HUES6 (cell line): ENCODE data around the gene HTR3E.

Experiments used
- H3K27ac ChIP-seq: 2 replicates; pipeline ENCODE4 v1.7.0; 2013; ENCODE audit warnings: low read depth, mild to moderate bottlenecking, low read length, inconsistent platforms
- H3K27me3 ChIP-seq: 2 replicates; pipeline ENCODE4 v1.6.1; 2013; ENCODE audit warnings: low read length; ENCODE audit not compliant: control insufficient read depth, insufficient read depth
- H3K36me3 ChIP-seq: 2 replicates; pipeline ENCODE4 v1.6.1; 2013; ENCODE audit warnings: low read length; ENCODE audit not compliant: control insufficient read depth, insufficient read depth
- H3K4me1 ChIP-seq: 2 replicates; pipeline ENCODE4 v1.6.1; 2013; ENCODE audit warnings: low read length; ENCODE audit not compliant: control insufficient read depth, insufficient read depth
- H3K4me3 ChIP-seq: 2 replicates; pipeline ENCODE4 v1.5.1; 2013; ENCODE audit warnings: low read depth, low read length
- H3K9ac ChIP-seq: one replicate; pipeline ENCODE4 v1.6.1; 2013; ENCODE audit warnings: mild to moderate bottlenecking, low read length
- H3K9me3 ChIP-seq: 2 replicates; pipeline ENCODE4 v1.6.1; 2013; ENCODE audit warnings: low read depth, low read length; ENCODE audit not compliant: control insufficient read depth, insufficient read depth

The HTR3E gene

DNA sequence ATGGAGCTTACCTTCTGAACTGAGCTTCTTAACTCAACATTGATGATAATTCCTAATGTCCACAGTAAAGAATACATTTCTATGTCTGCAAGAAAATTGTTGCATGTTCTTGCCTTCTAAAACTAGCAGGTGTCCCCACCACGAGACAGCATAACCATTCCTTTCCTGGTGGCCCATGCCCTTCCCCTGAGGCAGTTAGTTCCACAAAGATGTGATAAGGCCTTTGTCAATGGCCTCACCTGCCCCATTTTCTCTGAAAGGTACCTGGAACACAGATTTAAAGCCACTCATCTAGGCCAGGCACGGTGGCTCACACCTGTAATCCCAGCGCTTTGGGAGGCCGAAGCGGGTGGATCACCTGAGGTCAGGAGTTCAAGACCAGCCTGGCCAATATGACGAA is 21.0 kb upstream of the HTR3E start:
- peaks cover 2% of the 10 kb centered on the region; the same call in 1 of the 2 replicates for H3K4me1 ChIP-seq
- no peak overlapping the region for H3K9ac ChIP-seq

DNA sequence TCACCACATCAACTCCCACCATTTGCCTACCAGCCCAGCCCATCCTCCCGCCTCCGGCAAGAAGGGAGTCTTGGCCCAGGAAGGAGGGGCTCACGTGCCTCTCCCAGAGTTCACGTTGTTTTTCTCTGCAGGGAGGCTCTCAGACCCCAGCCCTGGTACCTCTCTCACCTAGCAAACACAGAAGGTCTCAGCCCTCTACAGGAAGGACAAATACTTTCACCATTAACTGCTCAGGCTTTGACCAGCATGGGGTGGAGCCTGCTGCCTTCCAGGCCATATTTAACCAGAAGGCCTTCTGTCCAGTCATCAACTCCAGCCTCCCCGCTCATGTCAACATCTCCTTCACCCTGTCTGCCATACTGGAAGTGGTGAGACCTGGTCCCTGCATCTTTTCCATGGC is 19.0 kb upstream of the HTR3E start:
- no peaks in the 10 kb centered on the region for H3K36me3 ChIP-seq
- peaks cover 2% of the 10 kb centered on the region; the same call in 1 of the 2 replicates for H3K4me1 ChIP-seq
- no peak overlapping the region for H3K27ac ChIP-seq

More for the DNA sequence above, 21.0 kb upstream of the HTR3E start:
- no peaks in the 10 kb centered on the region for H3K27me3 ChIP-seq
- peaks cover 4% of the 10 kb centered on the region; the same call in 1 of the 2 replicates for H3K9me3 ChIP-seq
- no peak overlapping the region for H3K4me3 ChIP-seq
- no peaks in the 10 kb centered on the region for H3K36me3 ChIP-seq
- H3K27ac ChIP-seq, result no peak overlapping the region

DNA sequence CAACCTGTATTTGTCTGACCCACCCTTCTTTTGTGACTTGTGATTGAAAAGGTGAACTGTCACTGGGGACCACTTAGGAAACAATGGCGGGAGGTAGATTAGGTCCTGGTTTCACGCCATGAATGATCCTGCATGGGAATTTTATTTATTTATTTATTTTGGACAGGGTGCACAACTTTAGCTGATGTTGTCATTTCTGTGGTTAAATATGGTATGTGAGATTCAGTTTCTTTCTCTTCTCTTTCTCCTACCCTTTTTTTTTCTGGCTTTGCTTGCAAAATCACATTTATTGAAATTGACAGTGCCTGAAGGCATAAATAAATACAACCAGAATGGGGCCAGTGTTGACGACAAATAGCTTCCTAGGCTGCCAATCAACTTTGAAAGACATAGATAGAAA is 18.0 kb upstream of the HTR3E start:
- no peak overlapping the region for H3K27ac ChIP-seq
- no peaks in the 10 kb centered on the region for H3K27me3 ChIP-seq
- no peaks in the 10 kb centered on the region for H3K36me3 ChIP-seq
- no peak overlapping the region for H3K9ac ChIP-seq
- H3K9me3 ChIP-seq, result no peaks in the 10 kb centered on the region
- H3K4me1 ChIP-seq, result peaks cover 2% of the 10 kb centered on the region; the same call in 1 of the 2 replicates
- no peak overlapping the region for H3K4me3 ChIP-seq

More for the DNA sequence above, 19.0 kb upstream of the HTR3E start:
- Histone ChIP-seq H3K9ac (no peak overlapping the region), H3K9me3 (no peaks in the 10 kb centered on the region), H3K4me3 (no peak overlapping the region), H3K27me3 (no peaks in the 10 kb centered on the region)

DNA sequence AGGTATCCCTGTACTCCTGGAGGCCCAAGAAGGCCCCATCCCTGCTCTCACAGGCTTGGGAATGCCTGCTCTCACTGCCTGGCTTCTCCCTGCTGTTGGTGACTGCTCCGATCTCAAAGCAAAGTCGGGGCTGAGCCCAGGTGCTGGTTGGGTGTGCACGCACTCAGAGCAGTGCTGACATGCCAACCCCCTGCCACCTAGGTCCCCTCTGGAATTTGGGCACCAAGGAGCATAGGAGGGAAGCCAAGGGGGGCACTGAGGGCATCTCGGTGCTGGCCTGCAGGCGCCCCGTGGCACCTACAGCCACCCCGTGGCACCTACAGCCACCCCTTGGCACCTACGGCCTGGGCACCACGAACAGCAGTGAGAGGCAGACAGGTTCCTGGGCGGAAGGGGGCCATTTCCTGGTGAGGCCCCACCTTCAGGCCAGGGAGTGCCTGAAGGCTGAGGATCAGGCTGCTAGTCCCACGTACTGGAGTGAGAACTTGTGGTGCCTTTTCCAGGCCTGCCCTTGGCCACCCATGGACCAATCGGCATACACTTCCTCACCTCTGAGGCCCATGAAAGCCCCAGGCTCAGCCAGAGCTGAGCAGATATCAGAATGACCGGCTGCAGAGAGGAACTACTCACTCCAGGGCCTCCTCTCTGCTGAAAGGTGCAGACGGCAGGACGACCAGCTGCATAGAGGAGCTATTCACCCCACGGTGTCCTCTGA is 15.6 kb upstream of the HTR3E start:
- Histone ChIP-seq H3K36me3 (no peaks in the 10 kb centered on the region), H3K9me3 (peaks cover 6% of the 10 kb centered on the region; the same call in 1 of the 2 replicates), H3K4me3 (no peak overlapping the region), H3K27ac (no peak overlapping the region), H3K4me1 (peaks cover 2% of the 10 kb centered on the region; the same call in 1 of the 2 replicates), H3K27me3 (no peaks in the 10 kb centered on the region), H3K9ac (no peak overlapping the region)

DNA sequence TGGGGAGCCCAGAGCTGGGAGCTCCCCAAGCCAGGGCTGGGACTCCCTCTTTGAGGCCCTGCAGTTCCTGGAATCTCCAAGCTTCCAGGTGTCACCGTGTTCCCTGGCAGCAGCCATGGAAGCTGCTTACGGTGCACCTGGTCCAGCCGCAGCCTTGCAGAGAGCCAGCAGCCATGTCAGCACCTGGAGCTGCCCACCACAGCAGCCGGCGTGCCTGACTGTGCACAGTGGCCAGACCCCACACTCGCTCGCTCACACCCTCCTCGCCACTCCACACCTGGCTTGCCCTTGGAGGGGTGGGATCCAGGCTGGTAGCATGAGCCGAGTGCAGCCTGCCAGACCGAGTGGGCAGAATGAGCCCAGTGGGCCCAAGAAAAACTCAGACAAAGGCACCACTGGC is 14.8 kb upstream of the HTR3E start:
- Histone ChIP-seq H3K36me3 (no peaks in the 10 kb centered on the region), H3K27ac (no peak overlapping the region), H3K4me3 (no peak overlapping the region), H3K9ac (no peak overlapping the region), H3K27me3 (no peaks in the 10 kb centered on the region), H3K4me1 (peaks cover 2% of the 10 kb centered on the region; the same call in 1 of the 2 replicates), H3K9me3 (peaks cover 6% of the 10 kb centered on the region; the same call in 1 of the 2 replicates)

DNA sequence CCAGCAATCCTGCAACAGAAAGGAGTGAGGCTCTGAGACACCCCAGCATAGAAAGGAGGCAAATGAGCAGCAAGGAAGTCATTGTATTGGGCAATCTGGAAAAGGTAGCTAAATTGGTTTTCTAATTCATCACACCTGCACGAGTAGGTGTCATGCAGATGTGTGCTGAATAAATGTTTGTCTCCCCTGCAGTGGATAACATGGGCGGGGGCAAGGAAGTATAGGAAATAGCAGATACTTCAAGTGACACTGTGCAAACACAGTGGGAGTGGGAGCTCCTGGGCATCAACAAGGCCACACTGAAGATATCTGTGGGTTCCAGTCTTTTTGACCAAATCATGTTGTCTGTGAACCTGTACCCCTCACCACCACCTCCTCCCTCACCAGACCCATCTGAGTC is 14.4 kb upstream of the HTR3E start:
- Histone ChIP-seq H3K27me3 (no peaks in the 10 kb centered on the region), H3K27ac (no peak overlapping the region), H3K4me3 (no peak overlapping the region), H3K36me3 (no peaks in the 10 kb centered on the region), H3K4me1 (peaks cover 2% of the 10 kb centered on the region; the same call in 1 of the 2 replicates), H3K9ac (no peak overlapping the region), H3K9me3 (peaks cover 6% of the 10 kb centered on the region; the same call in 1 of the 2 replicates)

DNA sequence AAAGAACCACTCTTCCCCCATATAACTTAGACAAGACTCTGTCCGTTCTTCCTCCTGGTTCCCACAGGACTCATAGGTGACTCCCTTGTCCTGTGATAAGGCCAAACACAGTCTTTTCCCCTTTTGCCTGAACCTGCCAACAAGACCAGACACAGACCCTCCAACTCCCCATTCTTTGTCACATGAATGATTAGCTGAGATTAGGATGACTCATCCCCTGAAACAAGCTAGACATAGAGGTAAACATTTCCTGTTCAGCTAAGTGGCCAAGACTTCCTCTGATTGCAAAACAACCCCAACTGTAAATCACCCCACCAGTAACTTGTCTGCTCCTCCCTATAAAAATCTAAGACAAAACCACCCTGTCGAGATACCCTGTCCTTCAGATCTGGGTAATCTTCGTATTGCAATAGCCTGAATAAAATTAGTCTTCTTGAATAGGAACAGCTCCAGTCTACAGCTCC is 11.4 kb upstream of the HTR3E start:
- no peak overlapping the region for H3K9ac ChIP-seq
- no peaks in the 10 kb centered on the region for H3K27me3 ChIP-seq
- no peaks in the 10 kb centered on the region for H3K4me1 ChIP-seq
- H3K9me3 ChIP-seq, result peaks cover 6% of the 10 kb centered on the region; the same call in 1 of the 2 replicates
- H3K27ac ChIP-seq, result no peak overlapping the region
- H3K36me3 ChIP-seq, result no peaks in the 10 kb centered on the region
- H3K4me3 ChIP-seq, result no peak overlapping the region

DNA sequence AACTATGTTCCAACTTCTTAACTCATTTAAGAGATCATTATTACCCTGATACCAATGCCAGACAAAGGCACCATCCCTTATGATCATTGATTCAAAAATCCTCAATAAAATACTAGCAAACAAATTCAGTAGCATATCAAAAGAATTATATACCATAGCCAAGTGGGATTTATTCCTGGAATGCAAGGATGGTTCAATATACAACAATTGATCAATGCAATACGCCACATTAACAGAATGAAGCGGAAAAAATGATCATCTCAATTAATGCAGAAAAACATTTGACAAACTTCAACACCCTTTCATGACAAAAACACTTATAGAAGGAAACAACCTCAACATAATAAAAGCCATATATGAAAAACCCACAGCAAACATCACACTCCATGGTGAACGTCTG is 4.7 kb upstream of the HTR3E start:
- Histone ChIP-seq H3K9me3 (0 out of 2 replicates have a peak, but pooled peaks cover 3% of the 10 kb centered on the region), H3K27me3 (no peaks in the 10 kb centered on the region), H3K9ac (no peak overlapping the region), H3K27ac (no peak overlapping the region), H3K4me1 (no peaks in the 10 kb centered on the region), H3K4me3 (no peak overlapping the region), H3K36me3 (no peaks in the 10 kb centered on the region)

DNA sequence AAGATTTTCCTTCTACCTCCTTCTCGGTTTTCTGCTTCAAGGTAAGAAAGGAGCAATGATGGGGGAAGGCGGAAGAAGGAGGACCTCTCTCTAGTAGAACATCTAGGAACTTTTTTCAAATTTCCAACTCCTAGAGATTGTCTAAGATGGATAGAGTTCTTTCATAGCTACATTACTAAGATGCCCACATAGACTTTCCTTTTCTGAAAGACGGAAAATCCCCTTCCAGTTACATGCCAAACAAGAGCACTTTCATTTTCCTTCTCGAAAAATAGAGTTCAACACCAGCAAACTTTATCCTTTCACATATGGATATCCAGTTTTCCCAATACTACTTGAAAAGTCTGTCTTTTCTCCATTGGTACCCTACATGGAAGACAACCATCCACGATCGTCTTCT is 692 bp downstream of the HTR3E start:
- H3K36me3 ChIP-seq, result no peaks in the 10 kb centered on the region
- no peaks in the 10 kb centered on the region; the same call in 1 of the 2 replicates for H3K27me3 ChIP-seq
- H3K27ac ChIP-seq, result no peak overlapping the region
- H3K9me3 ChIP-seq, result 0 out of 2 replicates have a peak, but pooled peaks cover 3% of the 10 kb centered on the region
- H3K9ac ChIP-seq, result no peak overlapping the region
- H3K4me1 ChIP-seq, result no peaks in the 10 kb centered on the region
- no peak overlapping the region for H3K4me3 ChIP-seq

DNA sequence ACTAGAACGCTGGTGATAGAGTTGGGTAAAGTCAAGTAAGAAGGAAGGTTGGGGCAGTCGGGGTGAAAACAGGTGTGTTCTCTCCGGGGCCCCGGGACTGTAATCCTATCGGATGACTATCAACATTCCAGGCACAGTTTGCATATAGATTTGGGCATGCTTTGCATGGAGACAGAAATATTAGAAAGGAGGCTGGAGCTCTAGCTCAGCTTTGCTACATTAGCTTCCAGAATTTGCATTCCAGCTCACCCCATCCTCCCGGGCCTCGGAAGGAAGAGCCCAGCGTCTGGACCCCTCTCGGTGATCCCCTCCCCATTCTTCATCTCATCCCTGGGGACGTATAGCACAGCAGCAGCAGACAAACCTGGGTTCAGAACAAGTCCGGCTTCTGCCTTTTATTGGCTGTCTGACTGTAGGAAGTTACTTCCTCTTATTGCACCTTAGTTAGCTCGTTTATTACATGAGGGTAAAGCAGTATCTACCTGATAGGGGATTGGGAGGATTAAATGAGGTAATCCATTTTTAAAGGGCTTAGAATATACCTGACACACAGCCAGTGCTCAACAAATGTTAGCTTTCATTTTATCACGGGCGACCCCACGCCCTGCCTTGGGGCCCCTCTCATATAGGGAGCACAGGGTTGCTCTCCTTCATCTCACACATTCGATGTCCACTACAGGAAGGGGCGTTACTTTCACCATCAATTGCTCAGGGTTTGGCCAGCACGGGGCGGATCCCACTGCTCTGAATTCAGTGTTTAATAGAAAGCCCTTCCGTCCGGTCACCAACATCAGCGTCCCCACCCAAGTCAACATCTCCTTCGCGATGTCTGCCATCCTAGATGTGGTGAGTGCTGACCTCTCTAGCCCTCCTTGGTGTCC is 3.2 kb downstream of the HTR3E start:
- H3K9me3 ChIP-seq, result no peaks in the 10 kb centered on the region
- no peaks in the 10 kb centered on the region for H3K4me1 ChIP-seq
- no peak overlapping the region for H3K4me3 ChIP-seq
- no peak overlapping the region for H3K27ac ChIP-seq
- no peaks in the 10 kb centered on the region; the same call in 1 of the 2 replicates for H3K27me3 ChIP-seq
- H3K36me3 ChIP-seq, result no peaks in the 10 kb centered on the region
- H3K9ac ChIP-seq, result no peak overlapping the region
